A549 (cell line): ENCODE measurements around the gene SOSTDC1. TPM values are rescaled to one million over a fixed set of nuclear protein-coding genes. Genes with fewer than 3 reads are reported as not detected.
A peak's percentile ranks its signal among the peaks of the same experiment; 100 is the strongest.

ENCODE experiments used
- ATAC-seq, 2 experiments: fragments of 200-7000 bp in 1 of 2; fragments of >200 bp in 1 of 2; cut with Nextera tagmentation in 1 of 2; cut with Tn5 transposase in 1 of 2; 3 replicates each; pipeline versions ENCODE4 v1.8.0 to v1.9.1; 2018 to 2020; ENCODE audit warnings: mild to moderate bottlenecking in 1 of 2, moderate library complexity in 1 of 2
- CTCF ChIA-PET: fragments of 300-600 bp; sonication (Branson Sonifier 250); formaldehyde crosslinking; extraction: SDS; loops from one replicate; lab custom pipeline; 2021; ENCODE audit warnings: antibody characterized with exemption, inconsistent platforms; lab: Yijun Ruan, JAX
- POLR2A ChIA-PET: fragments of 350-600 bp; formaldehyde crosslinking; extraction: SDS; loops from one replicate; lab custom pipeline; 2021; ENCODE audit warnings: antibody characterized with exemption, inconsistent platforms; lab: Yijun Ruan, JAX
- DNase-seq, 2 experiments: peaks; one replicate each; pipeline versions ENCODE4 v3.0.0 to v3.0.0-alpha.2; 2011 to 2016; ENCODE audit warnings: low read depth in 1 of 2, low spot score in 1 of 2
- FAIRE-seq: peaks from 2 replicates; lab custom pipeline; 2011; peaks lifted over from hg19 to GRCh38; lab: Jason Lieb, UNC
- H3K27ac ChIP-seq, 2 experiments: fragments of >200 bp; sonication (Bioruptor Twin); formaldehyde crosslinking; 3 replicates each; pipeline ENCODE4 v1.5.1; 2016 to 2017
- H3K4me1 ChIP-seq: fragments of >200 bp; sonication (Bioruptor Twin); formaldehyde crosslinking; 3 replicates; pipeline ENCODE4 v1.6.1; 2016
- H3K4me2 ChIP-seq: fragments of >200 bp; sonication (Bioruptor Twin); formaldehyde crosslinking; 3 replicates; pipeline ENCODE4 v1.6.1; 2016
- H3K4me3 ChIP-seq: fragments of >200 bp; sonication (Bioruptor Twin); formaldehyde crosslinking; 3 replicates; pipeline ENCODE4 v1.5.1; 2016
- H3K9me3 ChIP-seq: fragments of >200 bp; sonication (Bioruptor Twin); formaldehyde crosslinking; 3 replicates; pipeline ENCODE4 v1.6.1; 2016
- CBX2 ChIP-seq: fragments of 200-600 bp; sonication (generic); IDR thresholded peaks from 2 replicates; pipeline ENCODE4 v1.6.1; 2016; ENCODE audit warnings: low read depth, mild to moderate bottlenecking, borderline replicate concordance
- CEBPB ChIP-seq, 2 experiments: fragments of >200 bp in 1 of 2; sonication (Bioruptor Twin) in 1 of 2; formaldehyde crosslinking in 1 of 2; IDR thresholded peaks; 2 replicates each; pipeline ENCODE4 v1.6.1; 2012 to 2016
- EHF ChIP-seq: fragments of 250-450 bp; sonication (Bioruptor Pico); IDR thresholded peaks from 2 replicates; pipeline ENCODE4 v1.5.0; 2020; ENCODE audit warnings: mild to moderate bottlenecking
- EHMT2 ChIP-seq: fragments of 200-600 bp; sonication (generic); IDR thresholded peaks from 2 replicates; pipeline ENCODE4 v1.6.1; 2016; ENCODE audit warnings: antibody characterized with exemption, low read depth, mild to moderate bottlenecking, moderate library complexity
- ELK1 ChIP-seq: fragments of 150-350 bp; IDR thresholded peaks from 2 replicates; pipeline ENCODE4 v1.6.1; 2014; ENCODE audit warnings: low read depth, mild to moderate bottlenecking, low read length
- FOSB ChIP-seq: fragments of 250-450 bp; sonication (Bioruptor Pico); IDR thresholded peaks from 2 replicates; pipeline ENCODE4 v1.5.0; 2020; ENCODE audit warnings: mild to moderate bottlenecking, moderate library complexity
- FOSL2 ChIP-seq, 2 experiments: fragments of 450-650 bp in 1 of 2; fragments of >200 bp in 1 of 2; sonication (Bioruptor Twin) in 1 of 2; formaldehyde crosslinking; IDR thresholded peaks; 2 replicates each; pipeline versions ENCODE4 v1.5.0 to v1.6.1; 2016 to 2020; ENCODE audit warnings: mild to moderate bottlenecking in 1 of 2, moderate library complexity in 1 of 2
- GATA3 ChIP-seq: IDR thresholded peaks from 2 replicates; pipeline ENCODE4 v1.6.1; 2012; ENCODE audit warnings: borderline replicate concordance
- HOXB5 ChIP-seq: fragments of 250-450 bp; sonication (Bioruptor Pico); IDR thresholded peaks from 2 replicates; pipeline ENCODE4 v1.5.0; 2020; ENCODE audit warnings: mild to moderate bottlenecking, moderate library complexity
- JUN ChIP-seq, 2 experiments: fragments of >200 bp; sonication (Bioruptor Twin); formaldehyde crosslinking; IDR thresholded peaks; 2 replicates in 1 of 2; 3 replicates in 1 of 2; pipeline ENCODE4 v1.6.1; 2016 to 2017
- JUNB ChIP-seq: fragments of >200 bp; sonication (Bioruptor Twin); formaldehyde crosslinking; IDR thresholded peaks from 2 replicates; pipeline ENCODE4 v1.6.1; 2016
- MAFK ChIP-seq: fragments of 450-650 bp; IDR thresholded peaks from 2 replicates; pipeline ENCODE4 v1.6.1; 2014; ENCODE audit not compliant: partially characterized antibody
- MAX ChIP-seq: IDR thresholded peaks from 2 replicates; pipeline ENCODE4 v1.6.1; 2012
- NR3C1 ChIP-seq: fragments of >200 bp; sonication (Bioruptor Twin); formaldehyde crosslinking; IDR thresholded peaks from 3 replicates; pipeline ENCODE4 v1.6.1; 2017
- PHF8 ChIP-seq: fragments of 200-600 bp; sonication (generic); IDR thresholded peaks from 2 replicates; pipeline ENCODE4 v1.6.1; 2016; ENCODE audit warnings: low read depth, mild to moderate bottlenecking, antibody characterized with exemption, moderate library complexity, borderline replicate concordance
- RNF2 ChIP-seq: fragments of 200-600 bp; sonication (generic); IDR thresholded peaks from 2 replicates; pipeline ENCODE4 v1.6.1; 2016; ENCODE audit warnings: low read depth, mild to moderate bottlenecking, antibody characterized with exemption, moderate library complexity, borderline replicate concordance
- SMC3 ChIP-seq: fragments of >200 bp; sonication (Bioruptor Twin); formaldehyde crosslinking; IDR thresholded peaks from 3 replicates; pipeline ENCODE4 v1.6.1; 2018; ENCODE audit warnings: inconsistent platforms
- TP53 ChIP-seq: fragments of 250-450 bp; sonication (Bioruptor Pico); IDR thresholded peaks from 2 replicates; pipeline ENCODE4 v1.5.0; 2021; ENCODE audit warnings: mild to moderate bottlenecking, moderate library complexity
- ZSCAN20 ChIP-seq: fragments of 250-450 bp; sonication (Bioruptor Pico); IDR thresholded peaks from 2 replicates; pipeline ENCODE4 v1.8.0; 2022; ENCODE audit warnings: mild to moderate bottlenecking, moderate library complexity
- WGBS: methylation state at CpG from one replicate; pipeline ENCODE4 v1.1.6; 2017; ENCODE audit errors: missing lambda C conversion rate; 5-methylcytosine and 5-hydroxymethylcytosine counted together
- polyA plus RNA-seq, 4 experiments: library from polyadenylated mRNA; depleted of rRNA in 3 of 4; stranded (reverse); fragments of >200 nt; fragmentation: RNase III in 1 of 4; extraction: RNeasy Plus Mini Kit Qiagen cat#74134 plus additional on column Dnase treatment in 1 of 4; gene quantifications; 2 replicates in 3 of 4; 3 replicates in 1 of 4; pipeline ENCODE4 v1.2.3, GENCODE V29; 2011 to 2017

Gene SOSTDC1
- polyA plus RNA-seq, 2 of the 4 experiments (the other 2 are of a cell fraction), result not detected

GRCh38 chr7:16484453-16485158 is 19.1 kb upstream of the SOSTDC1 start:
- ATAC-seq (peak; percentile 96 to 98), DNase-seq (peak; percentile 10 to 87), FAIRE-seq (peak; percentile 94)
- no peaks in the 10 kb centered on the region for H3K9me3 ChIP-seq
- no peak overlapping the region for H3K4me3 ChIP-seq
- TF ChIP-seq GATA3 (peak; percentile 19; the same call in 1 of the 2 replicates), NR3C1 (no peak), FOSL2 (IDR thresholded peaks at IDR 0.05) (peak; percentile 46; the same call in 1 of the 2 replicates), FOSL2 (CRISPR knock-in tag; IDR thresholded peaks at IDR 0.05) (peak; percentile 73), RNF2 (no peak), JUNB (peak; percentile 60; the same call in 1 of the 2 replicates), JUN (IDR thresholded peaks at IDR 0.05) (peak in 1 of 2 experiments; percentile 28; a peak in 1 of 5 replicates)
- peak overlapping the region; percentile 52 to 60; a peak in 4 of 6 replicates for H3K27ac ChIP-seq
- POLR2A ChIA-PET, result no interaction called here
- WGBS, result 25% methylated on average over 4 of the region's 4 CpGs
- peak overlapping the region; percentile 56 for H3K4me2 ChIP-seq
- peaks cover 20% of the 10 kb centered on the region for H3K4me1 ChIP-seq
- CTCF ChIA-PET, result no interaction called here

- DNase-seq, result no peak
These were observed 14.1 kb upstream of the SOSTDC1 start for GRCh38 chr7:16479591-16479990.

GRCh38 chr7:16479161-16479560 is 13.6 kb upstream of the SOSTDC1 start:
- H3K4me1 ChIP-seq, result peaks cover 4% of the 10 kb centered on the region
- TF ChIP-seq ELK1 (no peak), MAX (no peak), PHF8 (no peak), EHF (no peak), FOSB (no peak), CBX2 (no peak), HOXB5 (CRISPR knock-in tag) (no peak), SMC3 (no peak)
- WGBS, result 74% methylated on average over 4 of the region's 4 CpGs
- H3K4me3 ChIP-seq, result no peak overlapping the region
- no peak for FAIRE-seq
- no peak for ATAC-seq
- no peak overlapping the region for H3K27ac ChIP-seq
- CTCF ChIA-PET, result interaction anchor here (0.6 to 1.0 kb wide), 2 partner anchors 46 to 330 kb away, joined by 3 read pairs; no protein-coding TSS in a partner anchor
- no peak for DNase-seq
- no peak overlapping the region for H3K4me2 ChIP-seq
- no peaks in the 10 kb centered on the region for H3K9me3 ChIP-seq
- POLR2A ChIA-PET, result no interaction called here

More at GRCh38 chr7:16479591-16479990, 14.1 kb upstream of the SOSTDC1 start:
- Histone ChIP-seq H3K4me1 (peaks cover 8% of the 10 kb centered on the region), H3K4me3 (no peak overlapping the region), H3K4me2 (no peak overlapping the region), H3K9me3 (no peaks in the 10 kb centered on the region), H3K27ac (no peak overlapping the region)
- TF ChIP-seq TP53 (no peak), MAFK (no peak)
- FAIRE-seq, result no peak
- 74% methylated on average over 7 of the region's 7 CpGs for WGBS
- ChIA-PET CTCF (interaction anchor here (1.0 kb wide), 1 partner anchor 47 kb away, joined by 3 read pairs; no protein-coding TSS in a partner anchor), POLR2A (no interaction called here)
- no peak for ATAC-seq

GRCh38 chr7:16471933-16472332 is 6.4 kb upstream of the SOSTDC1 start:
- DNase-seq, result no peak
- H3K4me2 ChIP-seq, result no peak overlapping the region
- TF ChIP-seq TP53, result no peak
- no peak for TF ChIP-seq EHMT2
- no peak for TF ChIP-seq ZSCAN20
- TF ChIP-seq CEBPB (IDR thresholded peaks at IDR 0.05), result no peak
- no peak overlapping the region for H3K4me3 ChIP-seq
- ATAC-seq, result no peak
- H3K9me3 ChIP-seq, result no peaks in the 10 kb centered on the region
- WGBS, result 78% methylated on average over 4 of the region's 4 CpGs
- POLR2A ChIA-PET, result no interaction called here
- H3K4me1 ChIP-seq, result no peaks in the 10 kb centered on the region
- no peak overlapping the region for H3K27ac ChIP-seq
- CTCF ChIA-PET, result interaction anchor here (1.0 kb wide), 1 partner anchor 40 kb away, joined by 3 read pairs; no protein-coding TSS in a partner anchor
- no peak for FAIRE-seq
